Caki2 (cell line): ENCODE measurements around the gene SAMM50. TPM values are rescaled to one million over a fixed set of nuclear protein-coding genes. Genes with fewer than 3 reads are reported as not detected.

Experiments
- DNase-seq: peaks from one replicate; pipeline ENCODE4 v3.0.0-alpha.2; 2015; ENCODE audit warnings: low read depth
- in situ Hi-C: cut with HindIII; loops from 2 replicates; pipeline ENCODE4 v1.10.0; 2016; ENCODE audit warnings: low sequenced_read_pairs, low pct_unique_long_range_greater_than_20kb, mixed read lengths
- total RNA-seq: library from RNA; depleted of rRNA; stranded (reverse); fragments of >200 nt; shearing (Covaris generic); gene quantifications from 2 replicates; pipeline ENCODE4 v1.2.3, GENCODE V29; 2014; ENCODE audit warnings: low replicate concordance; rRNA removed

SAMM50 gene
- total RNA-seq, 1 experiment from 2014 or later = 71.6 TPM

DNA sequence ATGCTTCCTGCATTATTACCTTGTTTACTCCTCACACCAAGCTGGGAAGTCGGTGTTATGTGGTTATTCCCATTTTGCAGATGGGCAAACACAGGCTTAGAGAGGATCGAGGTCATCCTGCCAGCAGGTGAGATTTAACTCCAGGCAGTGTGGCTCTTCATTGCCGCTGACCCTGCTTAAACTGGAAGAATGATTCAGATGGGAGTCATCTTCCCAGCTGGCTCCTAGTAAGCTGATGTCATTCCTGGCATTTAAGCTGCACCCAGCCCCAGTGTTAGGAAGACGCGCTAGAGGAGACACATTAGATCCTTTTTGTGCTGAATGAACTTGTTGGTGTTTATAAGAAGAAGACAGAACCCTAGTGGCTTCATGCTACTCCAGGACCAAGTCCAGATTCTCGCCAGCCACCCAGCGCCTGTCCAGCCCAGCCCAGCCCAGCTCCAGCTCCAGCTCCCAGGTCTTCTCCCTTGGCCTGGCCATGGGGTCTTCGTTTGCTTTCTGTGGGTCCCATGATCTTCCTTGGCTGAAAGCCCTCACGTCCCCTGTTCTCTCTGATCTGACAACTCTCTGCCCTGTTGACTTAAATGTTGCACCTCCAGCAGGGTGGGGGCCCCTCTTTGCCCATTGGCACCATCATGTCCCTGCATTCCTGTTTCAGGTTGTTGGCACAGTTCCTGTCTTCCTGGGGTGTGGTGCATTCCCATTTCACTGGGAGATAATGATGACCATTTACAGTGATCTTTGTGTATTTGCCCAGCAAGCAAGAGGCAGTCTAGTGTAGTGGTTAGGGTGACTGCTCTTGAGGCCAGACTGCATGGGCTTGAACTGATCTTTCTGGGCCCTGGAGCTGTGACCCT, 82.5 kb downstream of the SAMM50 start:
- in situ Hi-C loops = no loop called here

DNA sequence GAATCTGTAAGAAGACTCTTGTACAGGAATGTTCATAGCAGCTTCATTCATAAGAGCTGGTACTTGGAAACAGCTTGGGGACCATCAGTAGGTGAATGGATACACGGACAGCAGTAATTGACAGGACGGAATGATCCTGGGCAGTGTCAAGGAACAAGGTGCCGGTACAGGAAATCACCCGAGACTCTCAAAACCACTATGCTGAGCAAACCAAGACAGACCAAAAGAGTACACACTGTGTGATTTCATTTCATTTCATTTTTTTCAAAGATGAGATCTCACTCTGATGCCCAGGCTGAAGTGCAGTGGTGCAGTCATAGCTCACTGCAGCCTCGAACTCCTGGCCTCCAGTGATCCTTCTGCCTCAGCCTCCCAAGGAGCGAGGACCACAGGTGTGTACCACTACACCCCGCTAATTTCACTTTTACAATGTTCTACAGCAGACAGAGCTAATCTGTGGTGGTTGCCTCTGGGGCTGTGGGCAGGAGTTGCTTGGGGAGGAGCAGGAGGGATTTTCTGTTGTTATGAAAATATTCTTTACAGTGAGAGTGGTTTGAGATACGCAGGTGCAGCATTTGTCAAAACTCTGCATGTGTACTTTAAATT, 84.4 kb downstream of the SAMM50 start:
- no peak for DNase-seq
- in situ Hi-C loops = no loop called here

More for the DNA sequence above, 82.5 kb downstream of the SAMM50 start:
- peak; percentile 72 for DNase-seq

DNA sequence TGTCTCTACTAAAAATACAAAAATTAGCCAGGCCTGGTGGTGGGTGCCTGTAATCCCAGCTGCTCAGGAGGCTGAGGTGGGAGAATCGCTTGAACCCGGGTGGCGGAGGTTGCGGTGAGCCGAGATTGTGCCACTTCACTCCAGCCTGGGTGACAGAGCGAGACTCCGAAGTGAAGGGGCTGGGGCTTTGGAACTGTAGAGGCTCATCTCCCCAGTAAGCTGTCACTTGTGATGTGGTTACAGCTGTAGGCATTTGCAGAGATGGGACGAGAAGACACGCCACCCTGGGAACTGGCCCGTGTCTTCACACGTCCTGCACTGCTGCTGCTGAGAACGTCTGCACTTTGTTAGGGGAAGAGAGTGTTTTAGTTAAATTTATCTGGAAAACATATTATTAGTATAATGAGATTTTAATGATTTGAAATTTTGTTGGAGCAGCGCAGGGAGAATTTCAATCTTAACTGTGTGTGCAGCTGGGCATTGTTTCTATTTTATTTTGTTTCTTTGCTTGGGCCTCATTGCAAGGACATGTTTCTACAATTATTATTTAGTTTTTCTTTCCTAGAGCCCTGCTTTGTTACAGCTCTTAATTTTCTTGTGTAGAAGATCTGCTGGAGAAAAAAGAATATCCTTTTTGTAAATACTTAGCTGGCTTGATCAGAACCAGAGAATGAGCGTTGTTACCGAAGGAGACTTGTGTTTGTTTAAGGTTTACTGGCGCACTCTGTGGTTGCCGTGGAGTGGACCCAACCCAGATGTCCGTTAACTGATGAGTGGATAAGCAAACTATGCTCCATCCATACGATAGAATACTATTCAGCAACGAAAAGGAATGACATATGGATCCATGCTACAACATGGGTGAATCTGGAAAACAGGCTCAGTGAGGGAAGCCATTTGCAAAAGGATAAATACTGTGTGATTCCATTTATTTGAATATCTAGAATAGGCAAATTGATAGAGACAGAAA, 87.3 kb downstream of the SAMM50 start:
- in situ Hi-C loops = no loop called here
- no peak for DNase-seq

DNA sequence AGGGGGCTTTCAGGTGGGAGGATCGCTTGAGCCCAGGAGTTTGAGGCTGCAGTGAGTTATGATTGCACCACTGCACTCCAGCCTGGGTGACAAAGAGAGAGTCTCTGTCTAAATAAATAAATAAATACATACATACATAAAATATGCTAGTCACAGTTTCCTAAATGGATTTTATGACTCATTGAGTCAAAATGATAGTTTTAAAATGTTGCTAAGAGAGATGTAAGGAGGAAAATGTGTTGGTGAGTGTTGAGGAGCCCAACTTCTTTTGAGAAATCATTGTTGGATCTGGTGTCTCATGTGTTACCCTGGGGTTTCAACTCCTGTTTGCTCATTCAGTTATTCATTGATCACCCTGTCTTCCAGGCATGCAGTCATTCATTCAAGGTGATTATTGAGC, 89.9 kb downstream of the SAMM50 start:
- in situ Hi-C loops = no loop called here
- DNase-seq = no peak

Other genes starting within 250 kb of the SAMM50 start
- 0.98 and 3.9 TPM in 2 replicates for gene EFCAB6, start 143.1 kb upstream of the SAMM50 start, total RNA-seq
- not detected in 2 replicates for gene SULT4A1, start 92.9 kb upstream of the SAMM50 start, total RNA-seq
- not detected in 2 replicates for gene PNPLA5, start 63.4 kb upstream of the SAMM50 start, total RNA-seq
- 0.70 and 1.8 TPM in 2 replicates for gene PNPLA3, start 31.6 kb upstream of the SAMM50 start, total RNA-seq
- gene PARVB, start 68.9 kb downstream of the SAMM50 start, total RNA-seq = 61.7 and 106 TPM in 2 replicates
- gene PARVG, start 225.5 kb downstream of the SAMM50 start, total RNA-seq = not detected in 2 replicates